ENCODE data around the gene KLRF2.

The KLRF2 gene

GRCh38 chr12:9895215-9895971 is 14.1 kb downstream of the KLRF2 start:
- no peak for DNase-seq

- DNase-seq, result no peak
Observed at GRCh38 chr12:9897535-9897934, 16.2 kb downstream of the KLRF2 start.

GRCh38 chr12:9899209-9899608 is 17.9 kb downstream of the KLRF2 start:
- no peak for DNase-seq

GRCh38 chr12:9900930-9901329 is 19.6 kb downstream of the KLRF2 start:
- DNase-seq, result no peak

- no peak for DNase-seq
Observed at GRCh38 chr12:9902539-9903228, 21.4 kb downstream of the KLRF2 start.

DNA sequence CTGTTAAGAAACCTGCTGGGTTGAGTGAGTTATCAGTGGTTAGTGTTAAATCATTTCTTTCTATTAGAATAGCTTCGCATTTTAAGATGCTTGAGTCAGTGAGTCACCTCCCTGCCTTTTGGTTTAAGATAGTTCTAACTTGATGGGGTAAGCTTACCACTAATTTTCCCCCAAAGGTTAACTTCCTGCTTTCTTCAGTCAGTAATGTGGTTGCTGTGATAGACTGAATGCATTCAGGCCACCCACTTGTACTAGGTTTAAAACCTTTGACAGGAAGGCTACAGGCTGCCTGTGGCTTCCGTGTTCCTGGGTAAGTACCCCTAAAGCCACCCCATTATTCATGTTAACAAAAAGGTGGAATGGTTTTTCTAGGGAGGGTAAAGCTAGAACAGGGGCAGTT is 25.6 kb downstream of the KLRF2 start:
- DNase-seq, result peak; percentile 65

- DNase-seq, result no peak
Observed at GRCh38 chr12:9907769-9908168, 26.5 kb downstream of the KLRF2 start.

DNA sequence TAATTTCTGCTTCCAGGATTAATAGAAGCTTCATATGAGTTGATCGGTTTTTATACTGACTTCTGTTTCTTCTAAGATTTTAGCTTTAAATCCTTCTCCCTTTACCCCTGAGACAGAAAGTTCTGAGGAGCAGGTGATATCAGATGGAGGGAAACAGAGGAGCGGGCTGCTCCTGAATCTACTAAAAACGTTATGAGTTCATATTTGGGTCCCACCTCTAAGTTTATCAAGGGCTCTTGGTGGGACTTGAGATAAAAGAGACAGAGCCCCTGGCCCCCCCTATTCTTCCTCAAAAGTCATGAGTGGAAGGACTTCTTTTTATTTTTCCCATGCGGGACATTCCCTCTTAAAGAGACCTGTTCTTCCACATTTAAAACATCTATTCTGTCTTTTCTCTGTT is 27.1 kb downstream of the KLRF2 start:
- no peak for DNase-seq

- no peak for DNase-seq
Observed at GRCh38 chr12:9909724-9910123, 28.4 kb downstream of the KLRF2 start.

DNA sequence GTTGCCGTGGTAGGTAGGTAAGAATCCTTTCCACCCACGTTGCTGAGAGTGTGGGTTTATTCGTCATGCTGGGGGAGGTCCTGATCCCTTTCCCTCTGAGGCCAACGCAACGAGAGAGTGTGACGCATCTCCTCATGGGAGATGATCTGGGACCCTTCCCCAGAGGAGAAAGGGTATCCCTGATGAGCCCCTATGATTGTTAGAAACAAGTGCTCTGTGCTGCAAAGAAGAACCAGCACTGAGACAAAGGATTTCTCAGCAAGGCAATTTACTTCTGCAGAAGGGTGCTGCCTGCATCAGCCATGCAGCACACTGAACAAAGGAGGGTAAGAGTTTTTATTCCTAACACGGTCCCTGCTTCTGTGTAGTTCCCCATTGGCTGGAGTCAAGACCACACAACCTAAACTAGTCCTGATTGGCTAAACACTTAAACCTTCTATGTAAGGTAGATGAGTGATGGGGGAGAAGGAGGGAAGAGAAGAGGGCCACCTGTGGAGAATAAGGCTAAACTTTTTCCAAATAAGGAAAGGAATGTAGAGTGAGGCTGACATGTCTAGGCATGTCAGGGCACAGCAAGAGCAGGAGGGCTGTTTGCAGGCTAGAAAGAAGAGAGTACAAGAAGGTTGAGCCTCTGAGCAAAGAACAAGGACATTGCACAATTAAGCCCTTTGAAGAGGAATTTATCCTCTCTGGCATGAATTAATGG is 29.6 kb downstream of the KLRF2 start:
- DNase-seq, result no peak

DNA sequence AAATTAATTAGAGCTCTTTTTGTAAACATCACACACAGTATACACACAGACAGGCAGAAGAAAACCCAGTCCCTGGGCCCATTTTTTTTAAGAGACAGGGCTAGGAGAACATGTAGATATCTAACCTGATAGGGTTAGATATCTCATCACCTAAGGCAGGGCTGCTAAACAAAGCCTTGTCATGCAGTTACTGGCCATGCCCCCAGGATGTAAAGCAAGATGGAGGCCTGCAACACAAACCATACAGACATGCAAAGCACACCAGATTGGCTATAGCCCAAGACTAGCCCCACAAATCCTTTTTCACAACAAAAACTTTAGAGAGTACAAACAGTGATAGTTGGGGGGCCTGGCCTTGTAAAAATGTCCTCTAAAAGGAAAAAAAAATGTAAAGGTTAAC is 30.4 kb downstream of the KLRF2 start:
- DNase-seq, result no peak

- no peak for DNase-seq
Observed at GRCh38 chr12:9919443-9919842, 38.2 kb downstream of the KLRF2 start.

- DNase-seq, result no peak
Observed at GRCh38 chr12:9920451-9920850, 39.2 kb downstream of the KLRF2 start.

GRCh38 chr12:9922429-9922828 is 41.1 kb downstream of the KLRF2 start:
- DNase-seq, result no peak

DNA sequence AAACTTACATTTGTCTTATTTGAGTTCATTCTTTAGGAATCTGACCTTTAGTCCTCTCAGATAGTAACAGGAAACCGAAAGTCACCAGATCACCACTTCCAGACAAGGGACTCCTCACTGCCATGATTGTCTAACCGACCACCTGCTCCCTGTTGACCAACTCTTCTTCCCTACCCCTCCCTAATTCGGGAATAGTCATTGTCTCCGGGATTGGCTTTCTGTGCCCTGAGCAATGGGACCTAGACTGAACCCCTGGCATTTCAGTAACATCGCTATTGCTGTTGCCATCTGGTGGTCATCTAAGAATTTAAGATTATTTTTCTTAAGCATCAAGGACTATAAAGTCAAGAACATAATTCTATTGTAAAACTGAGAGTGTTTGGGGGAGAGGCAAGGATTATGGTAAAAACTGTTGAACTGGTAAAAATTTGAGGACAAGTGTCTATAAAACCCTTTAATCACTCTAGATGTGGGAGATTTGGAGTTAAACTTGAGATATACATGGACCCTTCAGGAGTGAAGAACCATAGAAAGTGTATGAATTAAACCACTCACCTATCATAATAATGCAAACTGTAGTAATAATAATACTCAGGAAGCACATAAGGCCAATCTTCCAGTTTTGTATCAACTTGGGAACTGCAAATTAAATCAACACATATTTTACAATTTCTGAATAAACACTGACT is 44.6 kb downstream of the KLRF2 start:
- peak; percentile 64 for DNase-seq

DNA sequence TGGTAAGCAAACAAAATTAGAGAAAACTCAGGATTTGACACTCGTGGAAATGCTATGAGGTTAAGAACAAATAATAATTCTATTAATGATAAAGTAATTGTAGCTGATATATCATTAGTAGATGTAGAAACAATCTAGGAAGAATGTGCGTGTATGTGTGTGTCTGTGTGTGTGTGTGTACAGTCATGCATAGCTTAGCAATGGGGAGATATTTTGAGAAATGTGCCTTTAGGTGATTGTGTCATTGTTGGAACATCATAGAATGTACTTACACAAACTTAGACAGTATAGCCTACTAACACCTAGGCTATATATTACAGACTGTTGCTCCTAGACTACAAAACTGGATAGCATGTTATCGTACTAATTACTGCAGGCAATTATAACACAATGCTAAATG is 45.6 kb downstream of the KLRF2 start:
- DNase-seq, result no peak

DNA sequence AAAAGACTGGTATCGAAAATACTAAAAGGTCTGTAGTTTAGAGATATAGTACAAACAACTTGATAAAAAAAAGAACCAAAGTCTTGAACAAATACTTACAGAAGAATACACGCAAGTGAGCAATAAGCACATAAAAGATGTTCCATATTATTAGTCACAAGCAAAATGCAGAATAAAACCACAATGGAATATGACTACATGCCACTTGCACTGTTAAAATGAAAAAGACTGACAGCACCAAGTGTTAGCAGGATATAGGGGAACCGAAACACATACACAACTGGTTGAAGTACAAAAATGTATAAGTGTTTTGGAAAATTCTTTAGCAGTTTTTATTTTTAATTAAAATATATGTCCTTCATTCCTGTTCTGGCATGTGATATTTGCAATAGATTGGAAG is 47.3 kb downstream of the KLRF2 start:
- DNase-seq, result no peak

DNA sequence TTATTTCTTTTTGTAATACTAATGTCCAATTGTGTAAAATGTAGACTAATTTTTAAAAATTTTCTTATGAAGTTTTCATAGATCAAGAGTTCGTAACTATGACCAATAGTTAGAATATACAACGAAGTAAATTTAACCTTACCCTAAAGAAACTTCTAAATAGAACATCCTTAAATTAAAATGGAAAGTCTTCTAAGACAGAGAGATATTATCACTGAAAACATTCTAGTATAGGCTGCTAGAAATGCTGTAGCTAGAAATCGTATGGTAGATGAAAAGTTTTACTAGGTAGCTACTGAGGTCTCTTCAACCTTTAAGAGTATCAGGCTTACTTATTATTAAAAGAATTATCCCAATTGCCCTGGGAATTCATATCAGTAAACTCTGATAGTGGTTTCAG is 50.0 kb downstream of the KLRF2 start:
- DNase-seq, result no peak

GRCh38 chr12:9932270-9932669 is 51.0 kb downstream of the KLRF2 start, which contains the start of gene CLEC2A:
Gene CLEC2A (minus strand): TSS chr12:9932370. CDS start chr12:9932329, 41 bp downstream.
- no peak for DNase-seq

DNA sequence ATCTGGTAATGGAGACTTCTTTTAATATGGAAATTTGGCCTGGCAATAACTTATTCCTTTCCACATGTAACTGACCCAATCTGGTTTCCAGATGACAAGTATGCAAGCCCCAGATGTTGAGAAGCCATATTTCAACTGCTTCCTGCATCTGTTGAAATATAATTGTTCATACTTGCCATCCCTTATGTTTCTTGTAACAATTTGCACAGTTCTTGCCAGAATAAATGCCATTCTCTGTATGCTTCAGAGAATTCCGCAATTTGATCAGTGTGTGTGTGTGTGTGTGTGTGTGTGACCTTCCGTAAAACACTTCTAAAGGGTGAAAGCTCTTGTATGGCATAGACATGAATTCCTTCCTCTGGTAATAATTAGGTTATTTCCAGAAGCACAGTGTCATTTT is 52.7 kb downstream of the KLRF2 start:
- no peak for DNase-seq

DNA sequence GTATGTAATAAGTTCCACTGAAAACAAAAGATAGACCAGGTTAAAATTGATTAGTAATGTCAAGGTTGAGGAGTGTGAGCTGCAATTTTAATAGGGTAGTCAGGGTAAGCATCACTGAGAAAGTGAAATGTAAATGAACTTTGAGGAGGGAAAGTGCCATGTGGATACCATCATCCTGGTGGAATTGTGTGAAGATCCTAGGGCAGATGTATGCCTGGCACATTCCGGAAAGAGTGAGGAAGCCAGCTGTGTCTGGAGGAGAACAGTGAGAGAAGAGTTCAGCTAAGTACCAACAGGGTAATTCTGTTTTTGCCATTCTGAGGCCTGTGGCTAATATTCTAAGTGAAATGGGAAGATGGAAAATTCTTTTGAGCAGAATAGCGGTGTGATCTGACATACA is 53.7 kb downstream of the KLRF2 start:
- DNase-seq, result no peak

DNA sequence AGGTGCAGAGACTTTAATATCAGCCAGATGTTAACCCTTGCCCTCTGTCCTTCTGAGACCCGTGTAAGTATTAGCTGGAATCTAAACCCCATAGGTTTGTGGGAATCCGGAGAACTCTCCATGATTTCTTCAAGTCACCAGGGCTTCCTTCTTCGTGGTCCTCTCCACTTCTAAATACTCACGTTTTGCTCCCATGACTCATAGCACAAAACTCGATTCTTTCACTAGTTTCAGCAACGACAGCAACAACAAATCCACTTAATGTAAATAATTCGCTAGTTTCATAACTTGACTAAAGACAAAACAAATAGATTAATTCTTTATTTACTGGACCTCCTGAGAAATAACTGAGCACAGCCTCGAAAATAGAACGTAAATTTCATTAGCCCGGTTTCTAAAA is 55.3 kb downstream of the KLRF2 start:
- no peak for DNase-seq

- DNase-seq, result peak; percentile 41
Observed at GRCh38 chr12:9940375-9940774, 59.1 kb downstream of the KLRF2 start.
